Choroid plexus epithelial cell (primary cell): ENCODE results near the gene TAS1R1.
A peak's percentile ranks its signal among the peaks of the same experiment; 100 is the strongest.

Experiments used
- DNase-seq: peaks from one replicate; pipeline ENCODE4 v3.0.0-alpha.2; 2010; ENCODE audit warnings: low read depth
- H3K4me3 ChIP-seq: 2 replicates; pipeline ENCODE4 v1.5.1; 2011; ENCODE audit warnings: low read depth, mild to moderate bottlenecking, control low read depth, low read length, moderate library complexity
- TF ChIP-seq, protein P1 (sequence below): conservative IDR thresholded peaks from 2 replicates; pipeline ENCODE4 v1.5.1; 2011; ENCODE audit warnings: low read depth, mild to moderate bottlenecking, control low read depth, inconsistent platforms, low read length, moderate library complexity

Gene TAS1R1

DNA sequence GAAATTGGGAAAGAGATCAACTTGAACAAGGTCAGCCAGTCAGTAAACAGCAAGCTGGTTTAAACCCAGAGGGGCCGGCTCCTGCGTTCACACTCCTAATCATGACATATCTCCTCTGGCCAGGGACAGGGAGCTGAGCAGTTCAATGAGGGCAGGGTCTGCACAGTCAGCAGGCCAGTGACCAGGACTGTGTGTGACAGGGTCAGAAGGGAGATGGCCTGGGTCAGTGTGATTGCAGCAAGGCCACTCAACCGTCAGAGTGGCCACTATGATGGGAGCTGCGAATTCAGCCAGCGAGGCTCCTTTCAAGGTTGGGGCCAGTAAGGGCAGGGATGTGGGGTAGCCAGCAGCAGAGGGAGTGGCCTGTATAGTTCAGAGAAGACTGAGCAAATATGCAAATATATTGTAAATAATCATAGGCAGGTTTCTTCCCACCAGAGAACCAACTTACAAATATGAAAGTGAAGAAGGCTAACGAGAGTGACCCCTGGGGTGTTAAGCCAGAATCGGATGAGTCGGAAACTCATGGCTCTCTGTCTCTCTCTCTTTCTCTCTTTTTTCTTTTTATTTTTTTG, 20.8 kb upstream of the TAS1R1 start:
- H3K4me3 ChIP-seq: no peak overlapping the region
- DNase-seq: no peak
- TF ChIP-seq, protein P1, sequence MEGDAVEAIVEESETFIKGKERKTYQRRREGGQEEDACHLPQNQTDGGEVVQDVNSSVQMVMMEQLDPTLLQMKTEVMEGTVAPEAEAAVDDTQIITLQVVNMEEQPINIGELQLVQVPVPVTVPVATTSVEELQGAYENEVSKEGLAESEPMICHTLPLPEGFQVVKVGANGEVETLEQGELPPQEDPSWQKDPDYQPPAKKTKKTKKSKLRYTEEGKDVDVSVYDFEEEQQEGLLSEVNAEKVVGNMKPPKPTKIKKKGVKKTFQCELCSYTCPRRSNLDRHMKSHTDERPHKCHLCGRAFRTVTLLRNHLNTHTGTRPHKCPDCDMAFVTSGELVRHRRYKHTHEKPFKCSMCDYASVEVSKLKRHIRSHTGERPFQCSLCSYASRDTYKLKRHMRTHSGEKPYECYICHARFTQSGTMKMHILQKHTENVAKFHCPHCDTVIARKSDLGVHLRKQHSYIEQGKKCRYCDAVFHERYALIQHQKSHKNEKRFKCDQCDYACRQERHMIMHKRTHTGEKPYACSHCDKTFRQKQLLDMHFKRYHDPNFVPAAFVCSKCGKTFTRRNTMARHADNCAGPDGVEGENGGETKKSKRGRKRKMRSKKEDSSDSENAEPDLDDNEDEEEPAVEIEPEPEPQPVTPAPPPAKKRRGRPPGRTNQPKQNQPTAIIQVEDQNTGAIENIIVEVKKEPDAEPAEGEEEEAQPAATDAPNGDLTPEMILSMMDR: no peak

DNA sequence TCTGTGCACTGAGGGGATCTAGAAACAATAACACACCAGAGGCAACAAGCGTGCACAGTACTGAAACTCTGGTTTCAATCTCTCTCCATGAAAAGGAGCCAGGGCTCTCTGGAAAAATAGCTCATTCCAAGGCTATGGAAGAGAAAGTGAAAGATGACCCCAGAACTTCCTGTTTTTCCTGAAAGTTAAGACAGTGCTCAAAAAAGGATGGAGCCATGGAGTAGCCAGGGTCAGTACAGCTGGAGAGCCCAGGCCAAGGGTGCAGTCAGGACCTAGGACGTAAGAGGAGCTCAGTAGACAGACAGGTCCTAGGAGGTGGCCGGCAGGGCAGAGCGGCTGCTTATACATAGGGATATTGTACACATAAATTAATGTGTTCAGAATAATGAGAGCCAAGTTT, 19.9 kb upstream of the TAS1R1 start:
- no peak for DNase-seq
- no peak overlapping the region for H3K4me3 ChIP-seq

DNA sequence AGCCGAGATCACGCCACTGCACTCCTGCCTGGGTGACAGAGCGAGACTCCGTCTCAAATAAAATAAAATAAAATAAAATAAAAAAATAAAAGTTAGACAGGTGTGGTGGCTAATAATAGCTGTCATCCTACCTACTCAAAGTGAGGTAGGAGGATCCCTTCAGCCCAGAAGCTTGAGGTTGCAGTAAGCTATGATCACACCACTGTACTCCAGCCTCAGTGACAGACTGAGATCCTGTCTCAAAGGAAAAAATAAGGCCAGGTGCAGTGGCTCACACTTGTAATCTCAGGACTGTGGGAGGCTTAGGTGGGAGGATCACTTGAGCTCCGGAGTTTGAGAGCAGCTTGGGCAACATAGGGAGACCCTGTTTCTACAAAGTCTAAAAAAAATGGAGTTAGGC, 18.8 kb upstream of the TAS1R1 start:
- DNase-seq: no peak
- H3K4me3 ChIP-seq: no peak overlapping the region
- TF ChIP-seq, protein P1: no peak

More for the DNA sequence above, 19.9 kb upstream of the TAS1R1 start:
- TF ChIP-seq, protein P1: no peak

DNA sequence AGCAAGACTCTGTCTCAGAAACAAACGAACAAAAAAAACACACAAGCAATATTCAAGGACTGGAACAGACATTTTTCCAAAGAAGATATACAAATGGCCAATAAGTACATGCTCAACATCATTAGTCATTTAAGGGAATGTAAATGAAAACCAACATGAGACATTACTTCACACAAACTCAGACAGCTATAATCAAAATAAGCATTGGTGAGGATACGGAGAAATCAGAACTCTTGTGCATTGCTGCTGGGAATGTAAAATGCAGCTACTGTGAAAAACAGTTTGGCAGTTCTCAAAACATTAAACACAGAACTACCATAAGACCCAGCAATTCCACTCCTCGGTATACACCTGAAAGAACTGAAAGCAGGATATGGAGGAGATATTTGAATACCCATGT, 16.2 kb upstream of the TAS1R1 start:
- no peak overlapping the region for H3K4me3 ChIP-seq
- TF ChIP-seq, protein P1: no peak
- DNase-seq: peak; percentile 85

DNA sequence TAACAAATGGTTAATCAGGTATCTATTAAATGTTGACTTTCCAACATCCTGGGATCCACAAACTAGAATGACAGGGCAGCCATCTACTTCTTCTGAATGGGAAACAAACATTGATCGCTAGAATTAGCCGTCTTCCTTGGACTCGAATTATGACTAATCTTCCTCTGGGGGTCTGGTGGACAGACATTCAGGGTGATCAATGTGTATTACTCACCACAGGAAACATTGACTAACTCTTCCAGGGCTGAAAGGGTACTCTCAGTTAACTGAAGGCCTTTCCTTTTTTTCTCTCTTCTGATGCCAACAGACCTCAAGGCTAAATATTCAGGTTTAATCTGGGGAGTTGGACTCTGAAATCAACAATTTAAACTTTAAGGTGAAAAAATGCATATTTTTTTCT, 10.3 kb upstream of the TAS1R1 start:
- no peak overlapping the region for H3K4me3 ChIP-seq
- peak; percentile 58 for DNase-seq
- TF ChIP-seq, protein P1: no peak

DNA sequence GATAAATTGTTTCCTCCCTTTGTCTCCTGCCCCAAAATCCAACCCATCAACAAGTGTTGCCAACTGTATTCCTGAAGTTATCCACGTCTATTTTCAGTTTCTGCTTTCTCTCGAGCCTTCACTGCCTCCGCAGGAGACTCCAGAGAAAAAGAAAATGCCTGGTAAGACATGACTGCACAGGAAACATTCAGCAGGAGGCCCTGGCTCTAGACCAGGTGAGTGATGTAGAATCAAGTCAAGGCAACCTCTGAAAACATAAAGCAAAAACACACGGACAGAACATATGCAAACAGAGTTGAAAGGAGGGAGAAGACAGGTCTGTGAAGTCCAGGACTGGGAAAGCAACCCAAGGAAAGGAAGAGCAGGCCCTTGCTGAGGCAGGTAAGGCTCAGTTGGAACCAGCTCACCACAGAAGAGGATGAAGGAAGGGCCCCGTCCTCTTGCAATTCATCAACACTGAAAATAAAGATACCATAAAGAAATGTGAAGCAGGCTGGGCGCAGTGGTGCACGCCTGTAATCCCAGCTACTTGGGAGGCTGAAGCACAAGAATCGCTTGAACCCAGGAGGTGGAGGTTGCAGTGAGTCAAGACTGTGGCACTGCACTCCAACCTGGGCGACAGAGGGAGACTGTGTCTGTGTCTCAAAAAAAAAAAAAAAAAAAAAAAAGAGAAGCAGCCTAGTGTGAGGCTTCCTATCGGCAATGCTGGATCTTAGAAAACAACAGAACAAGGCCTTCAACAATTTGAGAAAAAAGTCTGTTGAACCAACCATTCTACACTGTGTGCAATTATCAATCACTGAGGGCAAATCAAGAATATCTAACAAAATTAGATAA, 9.6 kb upstream of the TAS1R1 start:
- no peak overlapping the region for H3K4me3 ChIP-seq
- DNase-seq: peak; percentile 82
- TF ChIP-seq, protein P1: no peak
